ENCODE results near the gene GNAS.
"Not testable (repeated sequence)": the region's sequence is repeated elsewhere in the genome, so short reads cannot be mapped to it uniquely, and the experiment has no call there.

DNA sequence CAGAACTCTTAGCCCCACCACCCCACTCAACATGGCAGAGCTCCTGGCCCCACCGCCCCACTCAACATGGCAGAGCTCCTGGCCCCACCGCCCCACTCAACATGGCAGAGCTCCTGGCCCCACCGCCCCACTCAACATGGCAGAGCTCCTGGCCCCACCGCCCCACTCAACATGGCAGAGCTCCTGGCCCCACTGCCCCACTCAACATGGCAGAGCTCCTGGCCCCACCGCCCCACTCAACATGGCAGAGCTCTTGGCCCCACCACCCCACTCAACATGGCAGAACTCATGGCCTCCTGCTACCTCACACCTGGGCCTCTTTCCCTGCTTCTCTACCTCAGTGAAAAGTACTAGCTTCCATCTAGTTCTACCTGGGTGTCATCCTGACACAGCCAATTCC lies 23.7 kb upstream of the GNAS start:
- TF ChIP-seq, protein P1, sequence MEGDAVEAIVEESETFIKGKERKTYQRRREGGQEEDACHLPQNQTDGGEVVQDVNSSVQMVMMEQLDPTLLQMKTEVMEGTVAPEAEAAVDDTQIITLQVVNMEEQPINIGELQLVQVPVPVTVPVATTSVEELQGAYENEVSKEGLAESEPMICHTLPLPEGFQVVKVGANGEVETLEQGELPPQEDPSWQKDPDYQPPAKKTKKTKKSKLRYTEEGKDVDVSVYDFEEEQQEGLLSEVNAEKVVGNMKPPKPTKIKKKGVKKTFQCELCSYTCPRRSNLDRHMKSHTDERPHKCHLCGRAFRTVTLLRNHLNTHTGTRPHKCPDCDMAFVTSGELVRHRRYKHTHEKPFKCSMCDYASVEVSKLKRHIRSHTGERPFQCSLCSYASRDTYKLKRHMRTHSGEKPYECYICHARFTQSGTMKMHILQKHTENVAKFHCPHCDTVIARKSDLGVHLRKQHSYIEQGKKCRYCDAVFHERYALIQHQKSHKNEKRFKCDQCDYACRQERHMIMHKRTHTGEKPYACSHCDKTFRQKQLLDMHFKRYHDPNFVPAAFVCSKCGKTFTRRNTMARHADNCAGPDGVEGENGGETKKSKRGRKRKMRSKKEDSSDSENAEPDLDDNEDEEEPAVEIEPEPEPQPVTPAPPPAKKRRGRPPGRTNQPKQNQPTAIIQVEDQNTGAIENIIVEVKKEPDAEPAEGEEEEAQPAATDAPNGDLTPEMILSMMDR (IDR thresholded peaks at IDR 0.05) = not testable (repeated sequence)
- not testable (repeated sequence) for TF ChIP-seq EP300 (IDR thresholded peaks at IDR 0.05); POLR2A (IDR thresholded peaks at IDR 0.05; ENCODE audit: low read depth)
